Ishikawa (cell line): ENCODE results near the gene LEFTY2.

Experiments
- CEBPB ChIP-seq: IDR thresholded peaks from 2 replicates; pipeline ENCODE4 v1.6.1; 2012
- CREB1 ChIP-seq: IDR thresholded peaks from 2 replicates; pipeline ENCODE4 v1.6.1; 2012; ENCODE audit warnings: low read depth
- EGR1 ChIP-seq: IDR thresholded peaks from 2 replicates; pipeline ENCODE4 v1.6.1; 2012
- EP300 ChIP-seq: IDR thresholded peaks from 2 replicates; pipeline ENCODE4 v1.6.1; 2012; ENCODE audit warnings: borderline replicate concordance
- FOXM1 ChIP-seq: IDR thresholded peaks from 2 replicates; pipeline ENCODE4 v1.6.1; 2012; ENCODE audit warnings: low read depth, borderline replicate concordance
- MAX ChIP-seq: IDR thresholded peaks from 2 replicates; pipeline ENCODE4 v1.6.1; 2012
- NFIC ChIP-seq: IDR thresholded peaks from 2 replicates; pipeline ENCODE4 v1.6.1; 2012
- RAD21 ChIP-seq: IDR thresholded peaks from 2 replicates; pipeline ENCODE4 v1.6.1; 2012; ENCODE audit warnings: low read depth
- REST ChIP-seq: IDR thresholded peaks from 2 replicates; pipeline ENCODE4 v1.6.1; 2012; ENCODE audit warnings: low read depth, mild to moderate bottlenecking
- TAF1 ChIP-seq: IDR thresholded peaks from 2 replicates; pipeline ENCODE4 v1.6.1; 2012; ENCODE audit warnings: low read depth, mild to moderate bottlenecking
- TCF12 ChIP-seq: IDR thresholded peaks from 2 replicates; pipeline ENCODE4 v1.6.1; 2012; ENCODE audit warnings: low read depth
- TEAD4 ChIP-seq: IDR thresholded peaks from 2 replicates; pipeline ENCODE4 v1.6.1; 2012
- YY1 ChIP-seq: IDR thresholded peaks from 2 replicates; pipeline ENCODE4 v1.6.1; 2012; ENCODE audit warnings: low read depth
- ZBTB7A ChIP-seq: IDR thresholded peaks from 2 replicates; pipeline ENCODE4 v1.6.1; 2012; ENCODE audit warnings: low read depth
- TF ChIP-seq, protein P1 (sequence below): IDR thresholded peaks from 2 replicates; pipeline ENCODE4 v1.6.1; 2012

LEFTY2 gene

GRCh38 chr1:225953315-225953714 is 12.3 kb upstream of the LEFTY2 start:
- TF ChIP-seq RAD21 (no peak), ZBTB7A (no peak), CEBPB (no peak), TCF12 (no peak), TAF1 (no peak), CREB1 (no peak), NFIC (no peak), YY1 (no peak), REST (no peak), EGR1 (no peak), MAX (no peak), FOXM1 (no peak), EP300 (no peak), TEAD4 (no peak)
- TF ChIP-seq, protein P1, sequence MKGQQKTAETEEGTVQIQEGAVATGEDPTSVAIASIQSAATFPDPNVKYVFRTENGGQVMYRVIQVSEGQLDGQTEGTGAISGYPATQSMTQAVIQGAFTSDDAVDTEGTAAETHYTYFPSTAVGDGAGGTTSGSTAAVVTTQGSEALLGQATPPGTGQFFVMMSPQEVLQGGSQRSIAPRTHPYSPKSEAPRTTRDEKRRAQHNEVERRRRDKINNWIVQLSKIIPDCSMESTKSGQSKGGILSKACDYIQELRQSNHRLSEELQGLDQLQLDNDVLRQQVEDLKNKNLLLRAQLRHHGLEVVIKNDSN, result no peak

GRCh38 chr1:225950905-225951497 is 10.0 kb upstream of the LEFTY2 start:
- TF ChIP-seq NFIC (no peak), RAD21 (no peak), FOXM1 (no peak), YY1 (no peak), REST (no peak), TEAD4 (no peak), TAF1 (no peak), MAX (no peak), EGR1 (no peak), CREB1 (no peak), ZBTB7A (no peak), EP300 (no peak), CEBPB (no peak), TCF12 (no peak)
- TF ChIP-seq, protein P1, result no peak

DNA sequence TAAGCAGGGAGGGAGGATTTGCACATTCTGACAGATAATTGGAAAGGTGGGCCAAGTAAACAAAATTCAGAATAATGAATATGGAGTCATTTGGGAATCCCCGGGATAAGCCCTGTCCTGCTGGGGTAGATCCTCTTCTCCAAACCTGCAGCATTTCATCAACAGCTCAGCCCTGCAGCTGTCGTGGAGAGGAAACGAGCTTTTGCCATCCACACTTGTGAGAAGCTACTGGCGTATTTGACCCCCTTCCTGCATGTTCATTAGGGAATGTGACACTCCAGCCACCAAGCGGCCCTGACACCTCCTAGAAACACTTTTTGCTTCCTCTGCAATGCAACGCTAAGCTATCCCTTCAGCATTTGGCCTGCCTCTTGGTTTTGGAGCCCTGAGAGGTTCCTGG is 8.0 kb upstream of the LEFTY2 start:
- TF ChIP-seq EP300 (no peak), CEBPB (no peak), EGR1 (no peak), FOXM1 (no peak), MAX (no peak), REST (no peak), NFIC (no peak), CREB1 (no peak), ZBTB7A (no peak), TAF1 (no peak), RAD21 (no peak)
- TF ChIP-seq, protein P1, result no peak

- TF ChIP-seq CEBPB (no peak), TAF1 (no peak), CREB1 (no peak), TEAD4 (no peak), REST (no peak), FOXM1 (no peak), YY1 (no peak), EP300 (no peak), TCF12 (no peak), NFIC (no peak), MAX (no peak), RAD21 (no peak), EGR1 (no peak), ZBTB7A (no peak)
Measured at GRCh38 chr1:225946803-225947202, 5.8 kb upstream of the LEFTY2 start.
